ENCODE results near the gene KDSR.

- no peak for TF ChIP-seq CTCF (IDR thresholded peaks at IDR 0.05)
- no peak for TF ChIP-seq POLR2A (IDR thresholded peaks at IDR 0.05)
- no peak for TF ChIP-seq POLR2AphosphoS5 (IDR thresholded peaks at IDR 0.05; ENCODE audit: insufficient read depth in 1 of 2, low read depth in 1 of 2)
These were observed 40.7 kb upstream of the KDSR start for GRCh38 chr18:63407734-63408133.
